Measurements from ENCODE around the gene UBR3. TPM values are rescaled to one million over a fixed set of nuclear protein-coding genes. Genes with fewer than 3 reads are reported as not detected.
"Not testable (repeated sequence)": the region's sequence is repeated elsewhere in the genome, so short reads cannot be mapped to it uniquely, and the experiment has no call there.

Gene UBR3
- total and polyA plus RNA-seq, 10 donors = 7.2 to 119 (median 54.3) TPM

DNA sequence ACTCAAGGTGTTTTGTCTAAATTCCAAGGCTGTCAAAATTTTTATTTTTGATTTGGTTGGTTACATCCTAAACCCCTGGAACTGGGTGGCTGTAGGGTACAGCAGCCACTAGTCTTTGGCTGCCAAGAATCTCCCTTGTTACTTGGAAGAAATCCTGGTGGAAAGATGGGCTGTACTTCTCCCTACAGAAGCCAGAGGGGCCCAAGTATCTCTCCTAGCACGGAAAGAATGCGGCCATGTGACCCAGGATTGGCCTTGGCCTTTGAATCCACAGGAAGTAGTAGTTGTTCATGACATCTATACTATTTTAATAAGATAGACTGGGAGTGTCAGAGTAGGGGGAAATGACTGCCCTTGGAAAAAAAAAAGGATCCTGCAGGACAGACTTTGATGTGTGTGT is 296.3 kb downstream of the UBR3 start:
- DNase-seq = no peak
- H3K27me3 ChIP-seq (replicated peaks in 1 of 7) = no peaks in the 10 kb centered on the region
- H3K4me3 ChIP-seq = no peak overlapping the region
- H3K36me3 ChIP-seq = no peaks in the 10 kb centered on the region
- no peak overlapping the region for H3K27ac ChIP-seq
- peaks cover 0 to 3% (median 0%) of the 10 kb centered on the region in 8 donors for H3K9me3 ChIP-seq
- no peak for TF ChIP-seq POLR2A (IDR thresholded peaks at IDR 0.05)
- no peak for TF ChIP-seq POLR2AphosphoS5 (IDR thresholded peaks at IDR 0.05)
- no peak for TF ChIP-seq CTCF (IDR thresholded peaks at IDR 0.05 in 8 of 11, conservative IDR thresholded peaks at IDR 0.05 in 3 of 11)
- H3K4me1 ChIP-seq = no peaks in the 10 kb centered on the region
- WGBS, 5 donors = 52 to 75% (median 63%) methylated on average over 2 of the region's 2 CpGs
- intact Hi-C loops (cut with DNase I; ENCODE audit: low total_unique reads) = no loop called here

DNA sequence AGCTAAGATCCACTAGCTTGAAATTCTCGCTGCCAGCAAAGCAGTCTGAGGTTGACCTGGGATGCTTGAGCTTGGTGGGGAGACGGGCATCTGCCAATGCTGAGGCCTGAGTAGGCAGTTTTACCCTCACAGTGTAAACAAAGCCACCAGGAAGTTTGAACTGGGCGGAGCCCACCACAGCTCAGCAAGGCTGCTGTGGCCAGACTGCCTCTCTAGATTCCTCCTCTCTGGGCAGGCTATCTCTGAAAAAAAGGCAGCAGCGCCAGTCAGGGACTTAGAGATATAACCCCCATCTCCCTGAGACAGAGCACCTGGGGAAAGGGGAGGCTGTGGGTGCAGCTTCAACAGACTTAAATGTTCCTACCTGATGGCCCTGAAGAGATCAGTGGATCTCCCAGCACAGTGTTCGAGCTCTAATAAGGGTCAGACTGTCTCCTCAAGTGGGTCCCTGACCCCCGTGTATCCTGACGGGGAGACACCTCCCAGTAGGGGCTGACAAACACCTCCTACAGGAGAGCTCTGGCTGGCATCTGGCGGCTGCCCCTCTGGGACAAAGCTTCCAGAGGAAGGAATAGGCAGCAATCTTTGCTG is 299.0 kb downstream of the UBR3 start:
- DNase-seq; H3K9me3 ChIP-seq; H3K27me3 ChIP-seq (replicated peaks in 1 of 7); H3K36me3 ChIP-seq; H3K4me1 ChIP-seq; H3K4me3 ChIP-seq; intact Hi-C loops (cut with DNase I; ENCODE audit: low total_unique reads); H3K27ac ChIP-seq: not testable (repeated sequence)
- WGBS, 5 donors = 71 to 97% (median 87%) methylated on average over 5 to 8 of the region's 8 CpGs

Small RNA genes lying within 50 kb of the gene (small RNA-seq; reads per million reads assigned to genes)
- gene RNU6-1006P = 0 reads per million in 4 donors

Other genes with a start within 250 kb of the UBR3 start
- gene PPIG, start 243.1 kb upstream of the UBR3 start, total RNA-seq = 10 to 100 TPM; 47.8 to 72.7 (median 64.5) TPM
- gene PPIG, start 243.1 kb upstream of the UBR3 start, polyA plus RNA-seq = 10 to 100 TPM; 32.5 to 43.1 (median 34.8) TPM
- not detected for gene CFAP210, start 133.0 kb upstream of the UBR3 start, total RNA-seq
- under 1 TPM in 2 of 3 donors, not detected in 1; 0.09 to 0.15 TPM for gene CFAP210, start 133.0 kb upstream of the UBR3 start, polyA plus RNA-seq
- 1 to 10 TPM; 3.4 to 6.9 (median 4.4) TPM for gene PHOSPHO2, start 133.0 kb upstream of the UBR3 start, total RNA-seq
- 1 to 10 TPM; 1.2 to 2.3 (median 2.1) TPM for gene PHOSPHO2, start 133.0 kb upstream of the UBR3 start, polyA plus RNA-seq
- 1 to 10 TPM; 1.4 to 3.3 (median 2.1) TPM for gene KLHL23, start 93.6 kb upstream of the UBR3 start, total RNA-seq
- 1 to 10 TPM in 1 of 3 donors, under 1 TPM in 2; 0.48 to 1.4 (median 0.86) TPM for gene KLHL23, start 93.6 kb upstream of the UBR3 start, polyA plus RNA-seq
- 100 to 1,000 TPM in 1 of 7 donors, 10 to 100 TPM in 6; 55.1 to 103 (median 73.2) TPM for gene SSB, start 28.6 kb upstream of the UBR3 start, total RNA-seq
- gene SSB, start 28.6 kb upstream of the UBR3 start, polyA plus RNA-seq = 10 to 100 TPM; 71.9 to 94.2 (median 80.6) TPM
- 10 to 100 TPM; 24.4 to 38.5 (median 31.9) TPM for gene METTL5, start 2.5 kb upstream of the UBR3 start, total RNA-seq
- 10 to 100 TPM; 46.8 to 57.0 (median 49.4) TPM for gene METTL5, start 2.5 kb upstream of the UBR3 start, polyA plus RNA-seq